RPMI7951 (cell line): Measurements from ENCODE around the gene CDH23. TPM values are rescaled to one million over a fixed set of nuclear protein-coding genes. Genes with fewer than 3 reads are reported as not detected.

Experiments
- DNase-seq: peaks from one replicate; pipeline ENCODE4 v3.0.0-alpha.2; 2012; ENCODE audit warnings: low read depth
- total RNA-seq: library from RNA; depleted of rRNA; stranded (reverse); fragments of >200 nt; shearing (Covaris generic); gene quantifications from 2 replicates; pipeline ENCODE4 v1.2.3, GENCODE V29; 2014

The CDH23 gene
- total RNA-seq, 1 experiment from 2014 or later: not detected

- DNase-seq: no peak
These were observed 207.0 kb downstream of the CDH23 start for GRCh38 chr10:71603754-71604153.

DNA sequence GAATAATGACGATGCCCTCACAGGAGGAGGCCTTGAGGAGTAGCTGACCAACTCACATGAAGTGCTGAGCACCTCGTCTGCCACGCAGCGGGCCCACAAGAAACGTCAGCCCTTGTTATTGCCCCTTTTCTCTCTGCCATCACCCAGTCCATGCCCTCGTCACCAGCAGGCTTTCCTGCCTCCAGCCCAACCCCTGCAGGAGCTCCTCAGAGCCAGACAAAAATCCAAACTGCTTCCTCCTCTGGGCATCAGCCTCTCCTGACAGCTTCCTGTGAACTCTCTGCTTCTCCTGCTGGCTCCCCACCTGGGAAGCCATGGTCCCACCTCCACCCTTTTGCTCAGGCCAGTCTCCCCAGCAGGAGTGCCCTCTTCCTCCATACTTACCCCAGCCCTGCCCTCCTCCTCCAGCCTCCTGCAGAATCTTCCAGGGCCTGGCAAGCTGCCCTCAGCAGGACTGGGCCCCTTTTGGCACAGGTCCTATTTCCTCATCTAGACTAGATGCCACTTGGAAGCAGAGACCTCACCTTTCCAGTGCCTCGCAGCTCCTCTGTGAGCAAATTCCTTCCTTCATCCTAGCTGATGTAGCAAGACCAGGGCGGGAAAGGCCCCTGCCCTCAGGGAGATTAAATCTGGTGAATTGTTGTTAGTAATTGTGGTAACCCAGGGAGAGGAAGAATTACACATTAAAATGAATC is 207.8 kb downstream of the CDH23 start:
- DNase-seq: peak; percentile 62

GRCh38 chr10:71605263-71605962 is 208.7 kb downstream of the CDH23 start:
- DNase-seq: peak; percentile 23

DNA sequence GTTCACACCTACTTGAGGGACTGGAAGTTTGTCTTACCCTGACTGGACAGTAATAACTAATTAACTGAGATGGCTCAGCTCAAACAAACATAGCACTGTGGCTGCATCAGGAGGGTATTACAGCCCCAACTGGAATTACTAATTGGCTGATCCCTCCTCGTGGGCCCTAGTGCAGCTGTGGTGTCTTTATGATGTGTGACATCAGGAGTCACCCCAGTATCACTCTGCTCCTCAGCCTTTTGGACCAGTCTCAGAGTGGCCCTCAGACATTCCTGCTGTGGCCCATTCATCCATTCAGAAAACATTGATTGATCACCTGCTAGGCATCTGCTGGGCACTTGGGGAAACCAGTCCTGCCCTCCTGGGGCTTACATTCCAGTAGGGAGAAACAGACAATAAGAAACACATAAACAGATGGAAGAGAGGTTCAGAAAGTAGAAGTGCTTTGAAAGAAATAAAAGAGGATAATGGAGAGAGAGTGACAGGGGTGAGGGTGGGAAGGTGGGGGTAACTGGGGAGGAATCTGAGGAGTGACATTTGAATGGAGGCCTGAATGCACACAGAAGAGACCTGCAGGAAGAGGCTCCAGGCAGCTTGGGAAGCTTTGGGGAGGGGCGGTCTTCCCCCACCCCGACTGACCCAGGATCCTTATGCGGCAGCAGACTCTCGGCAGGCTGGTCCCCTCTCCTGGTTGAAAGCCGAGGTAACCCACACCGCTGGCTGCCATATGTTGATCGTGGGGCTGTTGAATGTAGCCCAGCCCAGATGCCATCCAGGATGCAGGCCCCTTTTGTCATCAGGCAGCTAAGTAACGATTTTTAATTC is 209.7 kb downstream of the CDH23 start:
- DNase-seq: no peak

GRCh38 chr10:71607082-71607443 is 210.3 kb downstream of the CDH23 start:
- DNase-seq: no peak

DNA sequence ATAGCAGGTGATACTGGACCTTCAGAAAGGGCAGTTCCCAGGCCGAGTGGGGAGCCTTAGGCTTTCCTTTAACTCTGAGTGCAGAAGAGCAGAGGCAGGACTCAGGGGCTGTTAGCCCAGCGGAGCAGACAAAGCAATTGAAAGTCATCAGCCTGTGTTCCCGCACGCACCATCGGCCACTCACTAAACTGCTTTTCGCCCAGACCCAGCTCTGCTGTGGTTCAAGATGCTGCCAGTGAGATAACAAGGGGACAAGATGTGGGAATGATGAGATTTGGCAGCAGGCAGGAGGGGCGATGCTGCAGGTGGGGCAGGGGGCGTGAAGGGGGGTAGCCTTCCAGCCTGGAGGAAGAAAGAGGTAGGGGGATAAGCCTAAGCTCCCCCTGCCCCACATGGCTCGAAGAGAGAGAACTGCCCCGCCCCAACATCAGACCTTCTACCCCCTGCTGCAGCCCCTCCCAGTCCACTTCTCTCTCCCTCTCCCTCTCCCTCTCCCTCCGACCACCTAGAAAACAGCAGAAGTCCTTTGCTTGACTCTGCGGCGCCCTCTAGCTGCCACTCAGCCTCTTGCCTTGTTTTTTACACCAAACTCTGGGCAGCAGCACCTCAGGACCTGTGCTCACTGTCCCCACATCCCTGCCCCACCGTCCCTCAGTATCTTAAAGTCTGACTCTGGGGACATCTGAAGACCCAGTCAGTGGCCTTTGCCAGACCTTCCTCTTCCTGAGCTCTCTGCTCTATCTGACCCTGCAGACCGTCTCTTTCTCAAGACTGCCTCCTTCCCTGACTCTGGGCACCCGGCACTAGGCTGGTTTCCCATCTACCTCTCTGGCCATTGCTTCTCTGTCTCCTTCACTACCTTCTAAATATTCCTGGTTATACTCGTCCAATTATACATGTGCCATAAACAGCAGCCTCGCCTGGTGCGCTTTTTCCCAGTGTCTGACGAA is 212.4 kb downstream of the CDH23 start:
- DNase-seq: peak; percentile 43

GRCh38 chr10:71610651-71611050 is 213.9 kb downstream of the CDH23 start:
- DNase-seq: no peak

DNA sequence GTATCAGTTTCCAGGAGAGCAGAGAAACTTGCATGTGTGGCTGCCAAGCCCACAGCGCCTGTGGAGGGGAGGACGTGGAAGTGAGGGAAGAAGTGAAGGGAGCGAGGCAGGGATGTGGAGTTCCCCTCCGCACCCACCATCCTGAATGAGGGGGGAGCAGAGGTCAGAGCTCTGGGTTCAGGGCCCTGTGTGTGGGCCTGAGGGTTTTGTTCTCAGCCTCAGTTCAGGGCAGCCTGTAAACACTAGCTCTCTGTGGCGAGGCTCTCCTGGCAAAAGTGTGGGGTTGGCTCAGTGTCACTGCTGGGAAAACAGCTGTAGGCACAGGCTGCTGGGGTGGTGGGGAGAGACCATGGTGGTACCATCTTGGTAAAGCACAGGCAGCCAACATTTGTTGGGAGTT is 214.4 kb downstream of the CDH23 start:
- no peak for DNase-seq

DNA sequence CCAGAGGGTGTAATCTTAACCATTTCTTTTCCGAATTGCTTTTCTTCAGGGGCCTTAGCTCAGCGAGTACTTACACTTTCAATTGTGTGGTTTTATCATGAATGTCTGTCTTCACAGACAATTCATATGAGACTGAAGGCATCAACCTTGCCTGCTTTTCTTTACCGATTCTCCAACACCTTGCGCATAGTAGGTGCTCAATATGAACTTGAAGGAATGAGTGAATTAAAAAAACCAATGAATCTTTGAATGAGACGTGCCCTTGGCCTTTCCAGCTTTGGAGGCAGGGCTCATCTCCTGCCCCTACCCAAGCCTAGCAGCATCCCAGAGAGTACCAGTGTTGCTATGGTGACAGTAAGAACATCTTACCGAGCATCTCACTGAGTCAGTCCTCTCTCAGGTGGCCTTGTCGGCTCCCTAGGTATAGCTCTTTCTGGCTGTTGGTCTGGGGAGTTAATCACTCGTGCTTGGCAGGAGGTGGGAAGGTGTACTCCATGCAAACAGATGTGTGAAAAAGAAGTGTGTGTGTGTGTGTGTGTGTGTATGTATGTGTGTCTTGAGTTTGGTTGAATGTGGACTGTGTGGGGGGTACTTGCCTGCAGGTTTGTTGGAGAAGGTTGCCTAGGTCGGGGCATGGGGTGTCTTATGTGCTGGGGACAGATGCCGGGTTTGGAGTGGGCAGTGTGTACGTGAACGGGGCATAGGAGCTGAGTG is 215.1 kb downstream of the CDH23 start:
- DNase-seq: no peak

GRCh38 chr10:71613261-71613777 is 216.6 kb downstream of the CDH23 start:
- DNase-seq: peak; percentile 18

GRCh38 chr10:71613877-71614276 is 217.2 kb downstream of the CDH23 start:
- no peak for DNase-seq

DNA sequence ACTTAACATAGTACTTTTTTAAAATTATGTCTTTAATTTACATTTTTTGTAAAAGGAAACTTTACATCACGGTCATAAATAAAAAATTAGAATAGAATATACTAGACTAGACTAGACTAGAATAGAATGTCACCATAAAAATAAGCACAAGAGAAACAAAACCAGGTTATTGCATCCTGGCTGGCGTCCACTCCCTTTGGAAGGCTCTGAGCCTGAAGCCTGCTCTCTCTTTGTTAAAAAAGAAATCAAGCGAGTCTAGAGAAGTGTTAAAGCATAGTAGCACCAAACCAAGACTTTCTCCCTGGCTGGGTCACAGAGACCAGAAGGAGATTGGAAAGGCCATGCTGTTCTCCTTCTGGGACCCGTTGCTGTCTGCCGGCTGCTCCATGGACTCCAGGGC is 218.2 kb downstream of the CDH23 start:
- DNase-seq: no peak

GRCh38 chr10:71615538-71616329 is 219.0 kb downstream of the CDH23 start:
- no peak for DNase-seq

GRCh38 chr10:71616817-71617654 is 220.3 kb downstream of the CDH23 start:
- DNase-seq: no peak

GRCh38 chr10:71618176-71618575 is 221.5 kb downstream of the CDH23 start:
- DNase-seq: no peak

DNA sequence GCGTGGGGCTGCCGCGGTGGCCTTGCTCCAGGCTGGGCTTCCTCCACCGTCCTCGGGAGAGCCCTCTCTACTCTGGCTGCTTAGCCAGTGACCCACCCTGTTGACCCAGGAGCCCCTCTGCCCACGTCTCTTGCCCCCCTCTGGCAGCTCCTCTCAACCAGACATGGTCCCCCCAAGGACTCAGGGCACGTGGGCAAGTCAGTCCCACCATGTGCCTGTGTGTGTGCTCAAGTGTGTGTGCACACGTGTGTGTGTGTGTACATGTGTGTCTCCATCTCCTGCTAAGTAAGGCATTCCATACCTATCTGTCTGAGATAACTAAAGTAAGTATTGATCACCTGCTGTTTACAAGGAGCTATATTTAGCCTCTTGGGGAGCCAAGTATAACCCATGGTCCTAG is 221.9 kb downstream of the CDH23 start:
- no peak for DNase-seq

GRCh38 chr10:71620642-71621041 is 223.9 kb downstream of the CDH23 start:
- no peak for DNase-seq

GRCh38 chr10:71621231-71622153 is 224.8 kb downstream of the CDH23 start:
- DNase-seq: peak; percentile 24
